Lower lobe of right lung (tissue), 2 donors: ENCODE measurements around the gene FNDC1. TPM values are rescaled to one million over a fixed set of nuclear protein-coding genes. Genes with fewer than 3 reads are reported as not detected.

Source experiments
- ATAC-seq, 2 donors: fragments of 200-7000 bp; cut with Tn5 transposase; one replicate each; pipeline ENCODE4 v1.9.1; 2020 to 2022; ENCODE audit warnings: mild to moderate bottlenecking in 2 of 2, moderate library complexity in 2 of 2
- DNase-seq: peaks from one replicate; pipeline ENCODE4 v3.0.0-alpha.2; 2020
- H3K27ac ChIP-seq: fragments of 200-600 bp; one replicate; pipeline ENCODE4 v1.8.0; 2022
- H3K27me3 ChIP-seq: fragments of 200-600 bp; one replicate; pipeline ENCODE4 v1.8.0; 2022; ENCODE audit warnings: low read depth
- H3K36me3 ChIP-seq: fragments of 200-600 bp; one replicate; pipeline ENCODE4 v1.8.0; 2022; ENCODE audit warnings: mild to moderate bottlenecking
- H3K4me1 ChIP-seq: fragments of 200-600 bp; one replicate; pipeline ENCODE4 v1.8.0; 2022
- H3K4me3 ChIP-seq: fragments of 200-600 bp; one replicate; pipeline ENCODE4 v1.8.0; 2022; ENCODE audit warnings: mild to moderate bottlenecking
- H3K9me3 ChIP-seq: fragments of 200-600 bp; one replicate; pipeline ENCODE4 v1.8.0; 2022
- CTCF ChIP-seq: fragments of 200-600 bp; IDR thresholded peaks from one replicate; pipeline ENCODE4 v1.8.0; 2022; ENCODE audit warnings: antibody characterized with exemption, mild to moderate bottlenecking
- intact Hi-C: fragments of 100-400 bp; cut with DNase I; formaldehyde crosslinking; loops from one replicate; pipeline ENCODE4 v1.11.0; 2022
- total RNA-seq: library from RNA; stranded (reverse); fragmentation: NEBNext Ultra II Directional; extraction: Animal tissue kit (Norgen Biotek cat#: 25700); gene quantifications from one replicate; pipeline ENCODE4 v1.2.1, GENCODE V29; 2021
- donor health status: DM: no; HTN: yes; CAD: no; lungs with severe emphysema.

FNDC1 gene
- total RNA-seq, 1 donor from 2014 or later, result 0.44 TPM

- Histone ChIP-seq H3K4me1 (no peaks in the 10 kb centered on the region), H3K9me3 (no peaks in the 10 kb centered on the region), H3K27me3 (peaks cover 19% of the 10 kb centered on the region), H3K36me3 (no peaks in the 10 kb centered on the region), H3K4me3 (no peak overlapping the region), H3K27ac (no peak overlapping the region)
- ATAC-seq (no peak), DNase-seq (no peak)
- intact Hi-C loops, result no loop called here
- TF ChIP-seq CTCF, result no peak
Observed at GRCh38 chr6:159229651-159230051, 60.5 kb downstream of the FNDC1 start.

DNA sequence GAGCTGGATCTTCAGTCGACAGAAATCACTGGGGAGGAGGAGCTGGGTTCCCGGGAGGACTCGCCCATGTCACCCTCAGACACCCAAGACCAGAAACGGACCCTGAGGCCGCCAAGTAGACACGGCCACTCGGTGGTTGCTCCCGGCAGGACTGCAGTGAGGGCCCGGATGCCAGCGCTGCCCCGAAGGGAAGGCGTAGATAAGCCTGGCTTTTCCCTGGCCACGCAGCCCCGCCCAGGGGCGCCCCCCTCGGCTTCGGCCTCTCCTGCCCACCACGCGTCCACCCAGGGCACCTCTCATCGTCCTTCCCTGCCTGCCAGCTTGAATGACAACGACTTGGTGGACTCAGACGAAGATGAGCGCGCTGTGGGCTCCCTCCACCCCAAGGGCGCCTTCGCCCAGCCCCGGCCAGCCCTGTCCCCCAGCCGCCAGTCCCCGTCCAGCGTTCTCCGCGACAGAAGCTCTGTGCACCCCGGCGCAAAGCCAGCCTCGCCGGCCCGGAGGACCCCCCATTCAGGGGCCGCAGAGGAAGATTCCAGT is 63.0 kb downstream of the FNDC1 start:
- intact Hi-C loops, result no loop called here
- peak in 1 of 2 donors; percentile 30 for ATAC-seq
- peaks cover 29% of the 10 kb centered on the region for H3K27me3 ChIP-seq
- no peak overlapping the region for H3K27ac ChIP-seq
- no peak for TF ChIP-seq CTCF
- DNase-seq, result no peak
- no peaks in the 10 kb centered on the region for H3K4me1 ChIP-seq
- H3K4me3 ChIP-seq, result no peak overlapping the region
- H3K36me3 ChIP-seq, result no peaks in the 10 kb centered on the region
- H3K9me3 ChIP-seq, result no peaks in the 10 kb centered on the region

- no peak for ATAC-seq
- H3K9me3 ChIP-seq, result no peaks in the 10 kb centered on the region
- no peaks in the 10 kb centered on the region for H3K36me3 ChIP-seq
- H3K27ac ChIP-seq, result no peak overlapping the region
- no peaks in the 10 kb centered on the region for H3K4me1 ChIP-seq
- no peak overlapping the region for H3K4me3 ChIP-seq
- TF ChIP-seq CTCF, result no peak
- peaks cover 29% of the 10 kb centered on the region for H3K27me3 ChIP-seq
- intact Hi-C loops, result no loop called here
- DNase-seq, result no peak
Observed at GRCh38 chr6:159232751-159233150, 63.6 kb downstream of the FNDC1 start.

DNA sequence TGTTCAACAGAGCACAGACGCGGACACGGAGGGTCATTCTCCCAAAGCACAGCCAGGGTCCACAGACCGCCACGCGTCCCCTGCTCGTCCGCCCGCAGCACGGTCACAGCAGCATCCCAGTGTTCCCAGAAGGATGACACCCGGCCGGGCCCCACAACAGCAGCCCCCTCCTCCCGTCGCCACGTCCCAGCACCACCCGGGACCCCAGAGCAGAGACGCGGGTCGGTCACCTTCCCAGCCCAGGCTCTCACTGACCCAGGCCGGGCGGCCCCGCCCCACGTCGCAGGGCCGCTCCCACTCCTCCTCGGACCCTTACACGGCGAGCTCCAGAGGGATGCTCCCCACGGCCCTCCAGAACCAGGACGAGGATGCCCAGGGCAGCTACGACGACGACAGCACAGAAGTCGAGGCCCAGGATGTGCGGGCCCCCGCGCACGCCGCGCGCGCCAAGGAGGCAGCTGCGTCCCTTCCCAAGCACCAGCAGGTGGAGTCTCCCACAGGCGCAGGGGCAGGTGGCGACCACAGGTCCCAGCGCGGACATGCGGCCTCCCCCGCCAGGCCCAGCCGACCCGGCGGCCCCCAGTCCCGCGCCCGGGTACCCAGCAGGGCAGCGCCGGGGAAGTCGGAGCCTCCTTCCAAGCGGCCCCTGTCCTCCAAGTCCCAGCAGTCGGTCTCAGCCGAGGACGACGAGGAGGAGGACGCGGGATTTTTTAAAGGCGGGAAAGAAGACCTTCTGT is 64.3 kb downstream of the FNDC1 start:
- ATAC-seq (peak in 1 of 2 donors; percentile 41), DNase-seq (no peak)
- H3K27ac ChIP-seq, result no peak overlapping the region
- H3K9me3 ChIP-seq, result no peaks in the 10 kb centered on the region
- no peaks in the 10 kb centered on the region for H3K4me1 ChIP-seq
- H3K4me3 ChIP-seq, result no peak overlapping the region
- no peak for TF ChIP-seq CTCF
- intact Hi-C loops, result no loop called here
- no peaks in the 10 kb centered on the region for H3K36me3 ChIP-seq
- peaks cover 29% of the 10 kb centered on the region for H3K27me3 ChIP-seq

GRCh38 chr6:159234102-159234553 is 64.9 kb downstream of the FNDC1 start:
- intact Hi-C loops, result no loop called here
- no peak for TF ChIP-seq CTCF
- ATAC-seq (no peak), DNase-seq (no peak)
- Histone ChIP-seq H3K9me3 (no peaks in the 10 kb centered on the region), H3K27ac (no peak overlapping the region), H3K36me3 (no peaks in the 10 kb centered on the region), H3K4me1 (no peaks in the 10 kb centered on the region), H3K4me3 (no peak overlapping the region), H3K27me3 (peaks cover 29% of the 10 kb centered on the region)
